Lung (tissue), 12 donors: Measurements from ENCODE around the gene B3GNT5. TPM values are rescaled to one million over a fixed set of nuclear protein-coding genes. Genes with fewer than 3 reads are reported as not detected.

Experiments used
- ATAC-seq: fragments of 200-7000 bp; cut with Tn5 transposase; one replicate; pipeline ENCODE4 v1.9.1; 2020; ENCODE audit warnings: moderate number of reproducible peaks; ENCODE audit not compliant: insufficient read depth, low FRiP score
- DNase-seq, 3 donors: peaks; one replicate each; pipeline ENCODE4 v3.0.0-alpha.2; 2013 to 2017
- H3K27ac ChIP-seq, 2 donors: one replicate each; pipeline ENCODE4 v1.5.1; 2013; ENCODE audit warnings: mild to moderate bottlenecking in 2 of 2, moderate library complexity in 2 of 2, control low read depth in 1 of 2, inconsistent platforms in 1 of 2, low read depth in 1 of 2, low read length in 1 of 2
- H3K27me3 ChIP-seq, 3 donors: one replicate each; pipeline ENCODE4 v1.5.1; 2013; ENCODE audit warnings: low read length in 2 of 3; ENCODE audit not compliant: control insufficient read depth in 3 of 3, insufficient read depth in 3 of 3
- H3K36me3 ChIP-seq, 4 donors: one replicate each; pipeline ENCODE4 v1.5.1; 2013; ENCODE audit warnings: low read length in 4 of 4, mild to moderate bottlenecking in 1 of 4, moderate library complexity in 1 of 4; ENCODE audit not compliant: control insufficient read depth in 4 of 4, insufficient read depth in 4 of 4
- H3K4me1 ChIP-seq, 5 donors: one replicate each; pipeline ENCODE4 v1.5.1; 2013; ENCODE audit warnings: low read length in 5 of 5, mild to moderate bottlenecking in 2 of 5, moderate library complexity in 1 of 5; ENCODE audit not compliant: control insufficient read depth in 5 of 5, insufficient read depth in 5 of 5
- H3K4me3 ChIP-seq: one replicate; pipeline ENCODE4 v1.5.1; 2013; ENCODE audit warnings: mild to moderate bottlenecking, control low read depth, moderate library complexity
- H3K9ac ChIP-seq, 2 donors: one replicate each; pipeline ENCODE4 v1.5.1; 2013; ENCODE audit warnings: low read length in 2 of 2, control low read depth in 1 of 2; ENCODE audit not compliant: insufficient read depth in 1 of 2
- H3K9me3 ChIP-seq, 4 donors: one replicate each; pipeline ENCODE4 v1.5.1; 2013; ENCODE audit warnings: low read length in 3 of 4, mild to moderate bottlenecking in 1 of 4, moderate library complexity in 1 of 4; ENCODE audit not compliant: control insufficient read depth in 4 of 4, insufficient read depth in 3 of 4
- WGBS, 2 donors: extraction: QIAGEN DNeasy Blood & Tissue Kit; methylation state at CpG; one replicate each; pipeline ENCODE4 v1.1.7; 2013; 5-methylcytosine and 5-hydroxymethylcytosine counted together
- polyA plus RNA-seq, 2 donors: library from polyadenylated mRNA; stranded (reverse); fragments of 200-250 nt; gene quantifications; one replicate each; pipeline ENCODE4 v1.2.1, GENCODE V29; 2013
- total RNA-seq, 2 donors: library from RNA; depleted of rRNA in 1 of 2; stranded (reverse); fragments of >200 nt in 1 of 2; gene quantifications; one replicate each; pipeline ENCODE4 v1.2.1, GENCODE V29; 2014 to 2021
- TF ChIP-seq, protein P1 (sequence below): IDR thresholded peaks from 2 replicates; pipeline ENCODE4 v1.5.1; 2012; ENCODE audit warnings: mild to moderate bottlenecking; ENCODE audit errors: control extremely low read depth, extremely low read depth
- donor health status: control.
- donor health status: control.
- donor health status: Bipolar disorder and iron deficiency.
- donor health status: healthy.
- donor health status: DM: yes; HTN: yes; CAD: no.

B3GNT5 gene
- total and polyA plus RNA-seq, 4 donors, result 13.5 to 43.1 (median 26.8) TPM

DNA sequence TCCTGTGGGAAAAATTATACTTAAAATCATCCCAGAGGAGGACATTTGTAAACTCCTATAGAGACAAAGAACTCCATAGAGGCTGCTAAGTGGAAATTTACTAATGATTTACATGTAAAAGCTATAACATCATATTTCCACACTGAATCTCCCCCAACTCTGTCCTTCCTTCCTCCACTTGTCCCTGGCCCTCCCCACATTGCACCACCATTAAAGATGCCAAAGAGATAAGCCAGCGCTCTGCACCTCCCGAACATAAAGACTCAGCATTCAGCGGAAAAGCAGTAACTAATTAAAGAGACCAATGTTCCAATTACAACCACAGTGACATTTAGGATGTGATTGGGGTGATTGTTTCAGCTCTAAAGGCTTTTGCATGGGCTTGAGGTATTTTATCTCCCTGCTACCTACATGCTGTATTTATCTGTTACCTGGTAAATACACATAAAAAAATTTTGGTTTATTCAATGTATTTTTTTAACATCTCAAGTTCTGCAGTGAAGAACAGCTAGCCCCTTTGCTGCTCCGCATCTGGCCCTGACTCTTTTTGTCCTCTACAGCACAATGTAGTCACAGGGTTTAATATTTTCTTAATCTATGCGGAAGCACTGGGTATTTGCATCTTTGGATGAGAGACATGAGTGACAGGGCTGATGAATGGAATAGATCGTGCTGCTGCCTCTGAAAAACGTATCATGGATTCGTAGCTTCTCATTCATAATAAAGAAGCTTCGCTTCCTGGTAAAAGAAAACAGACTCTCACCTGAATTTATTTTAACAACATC, 35.3 kb upstream of the B3GNT5 start:
- no peak overlapping the region for H3K4me3 ChIP-seq
- H3K27ac ChIP-seq, result no peak overlapping the region
- ATAC-seq, result no peak
- no peaks in the 10 kb centered on the region for H3K36me3 ChIP-seq
- H3K9ac ChIP-seq, result no peak overlapping the region
- H3K27me3 ChIP-seq, result no peaks in the 10 kb centered on the region
- DNase-seq, result no peak
- no peaks in the 10 kb centered on the region for H3K9me3 ChIP-seq
- TF ChIP-seq, protein P1, sequence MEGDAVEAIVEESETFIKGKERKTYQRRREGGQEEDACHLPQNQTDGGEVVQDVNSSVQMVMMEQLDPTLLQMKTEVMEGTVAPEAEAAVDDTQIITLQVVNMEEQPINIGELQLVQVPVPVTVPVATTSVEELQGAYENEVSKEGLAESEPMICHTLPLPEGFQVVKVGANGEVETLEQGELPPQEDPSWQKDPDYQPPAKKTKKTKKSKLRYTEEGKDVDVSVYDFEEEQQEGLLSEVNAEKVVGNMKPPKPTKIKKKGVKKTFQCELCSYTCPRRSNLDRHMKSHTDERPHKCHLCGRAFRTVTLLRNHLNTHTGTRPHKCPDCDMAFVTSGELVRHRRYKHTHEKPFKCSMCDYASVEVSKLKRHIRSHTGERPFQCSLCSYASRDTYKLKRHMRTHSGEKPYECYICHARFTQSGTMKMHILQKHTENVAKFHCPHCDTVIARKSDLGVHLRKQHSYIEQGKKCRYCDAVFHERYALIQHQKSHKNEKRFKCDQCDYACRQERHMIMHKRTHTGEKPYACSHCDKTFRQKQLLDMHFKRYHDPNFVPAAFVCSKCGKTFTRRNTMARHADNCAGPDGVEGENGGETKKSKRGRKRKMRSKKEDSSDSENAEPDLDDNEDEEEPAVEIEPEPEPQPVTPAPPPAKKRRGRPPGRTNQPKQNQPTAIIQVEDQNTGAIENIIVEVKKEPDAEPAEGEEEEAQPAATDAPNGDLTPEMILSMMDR, result no peak
- 67 to 77% methylated on average over 9 of the region's 9 CpGs for WGBS, 2 donors
- peaks cover 0 to 4% (median 0%) of the 10 kb centered on the region in 5 donors for H3K4me1 ChIP-seq

DNA sequence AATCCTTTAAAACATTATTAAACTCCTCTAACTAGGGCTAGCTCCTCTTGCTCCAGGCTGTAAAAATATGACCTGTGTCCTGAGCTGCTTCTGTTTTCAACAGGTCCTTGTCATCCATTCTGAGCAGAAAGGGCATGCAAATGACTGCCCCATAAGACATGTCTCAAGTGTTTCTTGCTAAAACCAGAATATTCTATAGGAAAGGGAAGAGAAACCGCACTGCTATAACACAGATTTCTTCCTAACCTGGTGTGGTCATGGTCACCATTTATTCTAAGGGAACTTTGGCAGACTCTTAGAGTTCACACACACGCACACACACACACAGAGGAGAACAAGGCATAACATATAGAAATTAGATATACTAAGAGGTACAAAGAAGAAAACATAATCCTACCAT, 34.2 kb upstream of the B3GNT5 start:
- TF ChIP-seq, protein P1, result no peak
- Histone ChIP-seq H3K27me3 (no peaks in the 10 kb centered on the region), H3K9me3 (no peaks in the 10 kb centered on the region), H3K36me3 (no peaks in the 10 kb centered on the region), H3K4me3 (no peak overlapping the region), H3K27ac (no peak overlapping the region), H3K4me1 (peaks cover 0 to 4% (median 0%) of the 10 kb centered on the region in 5 donors), H3K9ac (no peak overlapping the region)
- ATAC-seq (no peak), DNase-seq (no peak)
- 59 to 81% methylated on average over 2 of the region's 2 CpGs for WGBS, 2 donors

GRCh38 chr3:183220828-183221227, 32.2 kb upstream of the B3GNT5 start:
- 83 to 88% methylated on average over 5 of the region's 5 CpGs for WGBS, 2 donors
- peaks cover 0 to 4% (median 0%) of the 10 kb centered on the region in 5 donors for H3K4me1 ChIP-seq
- TF ChIP-seq, protein P1, result no peak
- no peaks in the 10 kb centered on the region for H3K27me3 ChIP-seq
- ATAC-seq, result no peak
- no peak overlapping the region for H3K27ac ChIP-seq
- no peak for DNase-seq
- H3K9me3 ChIP-seq, result no peaks in the 10 kb centered on the region
- no peaks in the 10 kb centered on the region for H3K36me3 ChIP-seq
- no peak overlapping the region for H3K4me3 ChIP-seq
- no peak overlapping the region for H3K9ac ChIP-seq
